GM12878 (cell line): ENCODE results near the gene FTCDNL1. TPM values are rescaled to one million over a fixed set of nuclear protein-coding genes. Genes with fewer than 3 reads are reported as not detected.

Source experiments
- ATAC-seq: fragments of 200-7000 bp; cut with Tn5 transposase; 3 replicates; pipeline ENCODE4 v1.9.1; 2020; ENCODE audit warnings: mild to moderate bottlenecking, moderate library complexity
- BruUV-seq: library from RNA; stranded (reverse); fragments of 400-500 nt; replicated peaks from 2 replicates; lab custom pipeline; 2021; lab: Mats Ljungman, UMichigan
- CTCF ChIA-PET: fragments of 300-600 bp; sonication (Branson Sonifier 250); formaldehyde crosslinking; extraction: SDS; loops from one replicate; lab custom pipeline; 2021; ENCODE audit warnings: inconsistent platforms; lab: Yijun Ruan, JAX
- POLR2A ChIA-PET: fragments of 350-600 bp; formaldehyde crosslinking; extraction: SDS; loops from one replicate; lab custom pipeline; 2021; ENCODE audit warnings: inconsistent platforms; lab: Charles Lee
- RAD21 ChIA-PET: fragments of 300-600 bp; sonication (Branson Sonifier 250); formaldehyde crosslinking; loops from one replicate; lab custom pipeline; 2023; ENCODE audit warnings: antibody characterized with exemption; ENCODE audit not compliant: unreplicated experiment; lab: Charles Lee
- SMC1A ChIA-PET: fragments of 300-600 bp; sonication (Branson Sonifier 250); formaldehyde crosslinking; loops from one replicate; lab custom pipeline; 2023; ENCODE audit not compliant: unreplicated experiment, uncharacterized antibody; lab: Charles Lee
- DNase-seq: peaks from one replicate; pipeline ENCODE4 v3.0.0-alpha.2; 2011; ENCODE audit warnings: low read depth, low spot score
- FAIRE-seq: peaks from 3 replicates; lab custom pipeline; 2011; peaks lifted over from hg19 to GRCh38; lab: Jason Lieb, UNC
- H2AFZ ChIP-seq: 2 replicates; pipeline ENCODE4 v1.6.0; 2011; ENCODE audit warnings: low read depth, low read length, control low read depth; ENCODE audit not compliant: control insufficient read depth
- H3K27ac ChIP-seq: 2 replicates; pipeline ENCODE4 v1.5.1; 2011; ENCODE audit warnings: control low read depth; ENCODE audit not compliant: control insufficient read depth, insufficient read depth
- H3K27me3 ChIP-seq, 2 experiments: replicated peaks in 1 of 2; 2 replicates each; pipeline versions ENCODE4 v1.6.0 to v1.6.1; 2011; ENCODE audit warnings: low read length in 1 of 2; ENCODE audit not compliant: control insufficient read depth in 2 of 2, insufficient read depth in 2 of 2
- H3K36me3 ChIP-seq, 2 experiments: 2 replicates each; pipeline ENCODE4 v1.5.1; 2011; ENCODE audit warnings: low read length in 1 of 2; ENCODE audit not compliant: control insufficient read depth in 2 of 2, insufficient read depth in 2 of 2
- H3K4me1 ChIP-seq: 2 replicates; pipeline ENCODE4 v1.6.1; 2011; ENCODE audit warnings: mild to moderate bottlenecking, low read length, moderate library complexity, mixed read lengths; ENCODE audit not compliant: control insufficient read depth, insufficient read depth
- H3K4me2 ChIP-seq: 2 replicates; pipeline ENCODE4 v1.6.0; 2011; ENCODE audit warnings: control low read depth; ENCODE audit not compliant: control insufficient read depth, insufficient read depth
- H3K4me3 ChIP-seq: fragments of 200-600 bp; sonication (generic); 2 replicates; pipeline ENCODE4 v1.5.1; 2016
- H3K79me2 ChIP-seq: 2 replicates; pipeline ENCODE4 v1.6.0; 2011; ENCODE audit warnings: low read length; ENCODE audit not compliant: control insufficient read depth, insufficient read depth
- H3K9ac ChIP-seq: 2 replicates; pipeline ENCODE4 v1.8.0; 2011; ENCODE audit warnings: low read length, control low read depth, mixed read lengths; ENCODE audit not compliant: control insufficient read depth, insufficient read depth
- H3K9me3 ChIP-seq: replicated peaks from 3 replicates; pipeline ENCODE4 v1.5.1; 2011; ENCODE audit warnings: mild to moderate bottlenecking, low read length; ENCODE audit not compliant: control insufficient read depth, insufficient read depth
- H4K20me1 ChIP-seq: 2 replicates; pipeline ENCODE4 v1.6.0; 2011; ENCODE audit not compliant: control insufficient read depth, insufficient read depth
- IRF4 ChIP-seq: IDR thresholded peaks from 2 replicates; pipeline ENCODE4 v1.6.1; 2011; ENCODE audit warnings: low read depth, low read length
- LARP7 ChIP-seq: fragments of 450-650 bp; IDR thresholded peaks from 2 replicates; pipeline ENCODE4 v1.6.1; 2017; ENCODE audit warnings: mild to moderate bottlenecking
- MEF2B ChIP-seq: fragments of 450-650 bp; IDR thresholded peaks from 2 replicates; pipeline ENCODE4 v1.6.1; 2018; ENCODE audit warnings: mild to moderate bottlenecking, moderate library complexity; ENCODE audit not compliant: partially characterized antibody, poor library complexity, severe bottlenecking
- NFIC ChIP-seq: IDR thresholded peaks from 2 replicates; pipeline ENCODE4 v1.6.1; 2012; ENCODE audit warnings: low read depth, mild to moderate bottlenecking, inconsistent platforms, low read length, moderate library complexity
- SRF ChIP-seq, 2 experiments: IDR thresholded peaks; 2 replicates each; pipeline ENCODE4 v1.6.1; 2011; ENCODE audit warnings: low read depth in 2 of 2, low read length in 2 of 2, mild to moderate bottlenecking in 1 of 2, moderate library complexity in 1 of 2
- WGBS: methylation state at CpG from one replicate; pipeline ENCODE4 v1.1.6; 2016; ENCODE audit warnings: low lambda C conversion rate; ENCODE audit not compliant: insufficient replicate concordance, insufficient coverage; ENCODE audit errors: missing lambda C conversion rate; 5-methylcytosine and 5-hydroxymethylcytosine counted together
- in situ Hi-C: fragments of 300-500 bp; cut with MboI; formaldehyde crosslinking; loops from 9 replicates; pipeline ENCODE4 v1.14.3; 2018; ENCODE audit warnings: mixed read lengths
- intact Hi-C: fragments of 100-400 bp; cut with micrococcal nuclease; formaldehyde crosslinking; loops from one replicate; pipeline ENCODE4 v1.14.2; 2022; ENCODE audit not compliant: unreplicated experiment
- polyA plus RNA-seq, 11 experiments: library from polyadenylated mRNA; depleted of rRNA in 4 of 11; unstranded in 6 of 11; stranded (reverse) in 5 of 11; fragments of >200 nt; fragmentation: Nextera tagmentation in 4 of 11; fragmentation: Illumina TruSeq in 1 of 11; extraction: Ambion mirVana in 4 of 11; extraction: Trizol in 1 of 11; gene quantifications; 1 replicate in 1 of 11; 2 replicates in 10 of 11; pipeline versions ENCODE4 v1.2.1 to v1.2.3, GENCODE V29; 2011 to 2016; ENCODE audit warnings: inconsistent platforms in 2 of 11, missing spikeins in 2 of 11, low read depth in 1 of 11
- total RNA-seq, 4 experiments: library from RNA; depleted of rRNA in 3 of 4; stranded (reverse); fragments of >200 nt in 3 of 4; fragmentation: Illumina TruSeq in 1 of 4; extraction: Trizol in 1 of 4; gene quantifications; 2 replicates each; pipeline versions ENCODE4 v1.2.1 to v1.2.3, GENCODE V29; 2013 to 2021
- TF ChIP-seq, protein P1 (sequence below): fragments of 450-650 bp; IDR thresholded peaks from 2 replicates; pipeline ENCODE4 v1.6.1; 2017; ENCODE audit warnings: antibody characterized with exemption, mild to moderate bottlenecking, moderate library complexity
- TF ChIP-seq, protein P2 (sequence below): fragments of 450-650 bp; IDR thresholded peaks from 2 replicates; pipeline ENCODE4 v1.6.1; 2016; ENCODE audit warnings: mild to moderate bottlenecking

The FTCDNL1 gene
- total and polyA plus RNA-seq, 10 of the 15 experiments (the other 5 are each of a cell fraction or from before 2014, with no cell fraction given) = 0.15 to 3.9 (median 2.0) TPM

DNA sequence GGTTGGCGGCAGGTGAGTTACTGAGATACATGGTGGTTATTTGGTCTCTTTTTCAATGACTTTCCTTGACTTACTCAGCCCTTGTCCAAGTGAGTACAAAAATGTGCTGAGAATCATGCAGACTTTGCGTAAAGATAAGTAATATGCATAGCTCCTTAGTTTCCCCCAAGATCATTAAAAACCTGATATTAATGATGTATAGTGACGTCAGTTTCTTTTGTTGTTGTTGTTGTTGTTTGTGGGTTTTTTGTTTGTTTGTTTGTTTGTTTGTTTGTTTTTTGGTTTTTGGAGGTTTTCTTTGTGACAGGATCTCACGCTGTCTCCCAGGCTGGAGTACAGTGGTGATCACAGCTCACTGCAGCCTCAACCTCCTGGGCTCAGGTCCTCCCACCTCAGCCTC is 14.9 kb upstream of the FTCDNL1 start:
- ChIA-PET POLR2A (no interaction called here), RAD21 (no interaction called here), SMC1A (interaction anchor here (0.7 kb wide), 1 partner anchor 1592 kb away, joined by 3 read pairs; no protein-coding TSS in a partner anchor), CTCF (no interaction called here)
- Histone ChIP-seq H3K4me3 (no peak overlapping the region), H3K4me2 (no peak overlapping the region), H3K4me1 (no peaks in the 10 kb centered on the region), H4K20me1 (no peaks in the 10 kb centered on the region), H3K27me3 (no peaks in the 10 kb centered on the region), H2AFZ (no peak overlapping the region), H3K9me3 (no peaks in the 10 kb centered on the region), H3K27ac (no peak overlapping the region), H3K36me3 (no peaks in the 10 kb centered on the region), H3K9ac (no peak overlapping the region), H3K79me2 (no peaks in the 10 kb centered on the region)
- intact Hi-C loops = no loop called here
- 76% methylated on average over 4 of the region's 4 CpGs for WGBS
- FAIRE-seq (no peak), DNase-seq (no peak), ATAC-seq (no peak)
- in situ Hi-C loops = no loop called here
- TF ChIP-seq MEF2B = no peak
- TF ChIP-seq, protein P1, sequence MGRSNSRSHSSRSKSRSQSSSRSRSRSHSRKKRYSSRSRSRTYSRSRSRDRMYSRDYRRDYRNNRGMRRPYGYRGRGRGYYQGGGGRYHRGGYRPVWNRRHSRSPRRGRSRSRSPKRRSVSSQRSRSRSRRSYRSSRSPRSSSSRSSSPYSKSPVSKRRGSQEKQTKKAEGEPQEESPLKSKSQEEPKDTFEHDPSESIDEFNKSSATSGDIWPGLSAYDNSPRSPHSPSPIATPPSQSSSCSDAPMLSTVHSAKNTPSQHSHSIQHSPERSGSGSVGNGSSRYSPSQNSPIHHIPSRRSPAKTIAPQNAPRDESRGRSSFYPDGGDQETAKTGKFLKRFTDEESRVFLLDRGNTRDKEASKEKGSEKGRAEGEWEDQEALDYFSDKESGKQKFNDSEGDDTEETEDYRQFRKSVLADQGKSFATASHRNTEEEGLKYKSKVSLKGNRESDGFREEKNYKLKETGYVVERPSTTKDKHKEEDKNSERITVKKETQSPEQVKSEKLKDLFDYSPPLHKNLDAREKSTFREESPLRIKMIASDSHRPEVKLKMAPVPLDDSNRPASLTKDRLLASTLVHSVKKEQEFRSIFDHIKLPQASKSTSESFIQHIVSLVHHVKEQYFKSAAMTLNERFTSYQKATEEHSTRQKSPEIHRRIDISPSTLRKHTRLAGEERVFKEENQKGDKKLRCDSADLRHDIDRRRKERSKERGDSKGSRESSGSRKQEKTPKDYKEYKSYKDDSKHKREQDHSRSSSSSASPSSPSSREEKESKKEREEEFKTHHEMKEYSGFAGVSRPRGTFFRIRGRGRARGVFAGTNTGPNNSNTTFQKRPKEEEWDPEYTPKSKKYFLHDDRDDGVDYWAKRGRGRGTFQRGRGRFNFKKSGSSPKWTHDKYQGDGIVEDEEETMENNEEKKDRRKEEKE = no peak
- TF ChIP-seq SRF (IDR thresholded peaks at IDR 0.05; ENCODE audit: low read depth in 2 of 2, low read length in 2 of 2) = no peak
- TF ChIP-seq LARP7 = no peak
- no peak for TF ChIP-seq IRF4
- TF ChIP-seq NFIC = no peak
- TF ChIP-seq, protein P2, sequence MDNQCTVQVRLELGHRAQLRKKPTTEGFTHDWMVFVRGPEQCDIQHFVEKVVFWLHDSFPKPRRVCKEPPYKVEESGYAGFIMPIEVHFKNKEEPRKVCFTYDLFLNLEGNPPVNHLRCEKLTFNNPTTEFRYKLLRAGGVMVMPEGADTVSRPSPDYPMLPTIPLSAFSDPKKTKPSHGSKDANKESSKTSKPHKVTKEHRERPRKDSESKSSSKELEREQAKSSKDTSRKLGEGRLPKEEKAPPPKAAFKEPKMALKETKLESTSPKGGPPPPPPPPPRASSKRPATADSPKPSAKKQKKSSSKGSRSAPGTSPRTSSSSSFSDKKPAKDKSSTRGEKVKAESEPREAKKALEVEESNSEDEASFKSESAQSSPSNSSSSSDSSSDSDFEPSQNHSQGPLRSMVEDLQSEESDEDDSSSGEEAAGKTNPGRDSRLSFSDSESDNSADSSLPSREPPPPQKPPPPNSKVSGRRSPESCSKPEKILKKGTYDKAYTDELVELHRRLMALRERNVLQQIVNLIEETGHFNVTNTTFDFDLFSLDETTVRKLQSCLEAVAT = no peak
- no TSS peak for BruUV-seq
